Activated CD4-positive, alpha-beta T cell treated with anti-CD3 and anti-CD28 coated beads, Interleukin-2, Interleukin-6, amounts not matched to agents 100 ng/mL and 50 ng/mL, durations not matched to agents 16 hours and 8 hours (primary cell): ENCODE results near the gene FEM1B.

Source experiments
- DNase-seq: peaks from one replicate; pipeline ENCODE4 v3.0.0-alpha.2; 2020

FEM1B gene

GRCh38 chr15:68286256-68286655, 8.7 kb downstream of the FEM1B start:
- DNase-seq, result no peak

- no peak for DNase-seq
Observed at GRCh38 chr15:68289057-68289456, 11.5 kb downstream of the FEM1B start.

GRCh38 chr15:68289621-68290352, 12.2 kb downstream of the FEM1B start:
- DNase-seq, result no peak

- no peak for DNase-seq
Observed at GRCh38 chr15:68290715-68291114, 13.2 kb downstream of the FEM1B start.

GRCh38 chr15:68292157-68292781, 14.7 kb downstream of the FEM1B start:
- no peak for DNase-seq

GRCh38 chr15:68292967-68293366, 15.4 kb downstream of the FEM1B start:
- no peak for DNase-seq

- DNase-seq, result no peak
Observed at GRCh38 chr15:68295014-68295805, 17.7 kb downstream of the FEM1B start.

- no peak for DNase-seq
Observed at GRCh38 chr15:68298336-68298735, 20.8 kb downstream of the FEM1B start.

GRCh38 chr15:68298882-68299381, 21.4 kb downstream of the FEM1B start:
- DNase-seq, result peak; percentile 61

- no peak for DNase-seq
Observed at GRCh38 chr15:68299436-68299835, 21.9 kb downstream of the FEM1B start.

- DNase-seq, result no peak
Observed at GRCh38 chr15:68300115-68300940, 22.8 kb downstream of the FEM1B start.

- no peak for DNase-seq
Observed at GRCh38 chr15:68301301-68301700, 23.8 kb downstream of the FEM1B start.

GRCh38 chr15:68302729-68303128, 25.2 kb downstream of the FEM1B start:
- no peak for DNase-seq

GRCh38 chr15:68303134-68303533, 25.6 kb downstream of the FEM1B start:
- DNase-seq, result no peak

GRCh38 chr15:68303560-68304436, 26.3 kb downstream of the FEM1B start:
- no peak for DNase-seq

GRCh38 chr15:68304589-68305337, 27.2 kb downstream of the FEM1B start:
- DNase-seq, result no peak

- DNase-seq, result no peak
Observed at GRCh38 chr15:68305420-68305871, 27.9 kb downstream of the FEM1B start.

- no peak for DNase-seq
Observed at GRCh38 chr15:68307131-68307928, 29.8 kb downstream of the FEM1B start.

- DNase-seq, result no peak
Observed at GRCh38 chr15:68309024-68309423, 31.5 kb downstream of the FEM1B start.
